Central memory CD8-positive, alpha-beta T cell (primary cell): Measurements from ENCODE around the gene AKT3.

ENCODE experiments used
- ATAC-seq: fragments of 150-1000 bp; cut with Tn5 transposase; replicated peaks from 2 replicates; pipeline ENCODE4 v1.10.0; 2022; ENCODE audit warnings: mild to moderate bottlenecking, moderate FRiP score, moderate number of reproducible peaks; ENCODE audit not compliant: poor library complexity, severe bottlenecking; ENCODE audit errors: extremely low read depth
- DNase-seq, 2 donors: peaks; one replicate each; pipeline ENCODE4 v3.0.0; 2021; ENCODE audit warnings: low spot score in 2 of 2
- H3K27ac Mint-ChIP-seq: one replicate; pipeline ENCODE4 v1.8.0; 2022; ENCODE audit warnings: low read depth, mild to moderate bottlenecking, moderate library complexity, mixed read lengths
- H3K27me3 Mint-ChIP-seq: one replicate; pipeline ENCODE4 v1.8.0; 2022; ENCODE audit warnings: mixed read lengths
- H3K36me3 Mint-ChIP-seq: one replicate; pipeline ENCODE4 v1.8.0; 2022; ENCODE audit warnings: mild to moderate bottlenecking, moderate library complexity, mixed read lengths; ENCODE audit not compliant: insufficient read depth
- H3K4me1 Mint-ChIP-seq: one replicate; pipeline ENCODE4 v1.8.0; 2022; ENCODE audit warnings: mixed read lengths
- H3K4me3 Mint-ChIP-seq: one replicate; pipeline ENCODE4 v1.8.0; 2022; ENCODE audit warnings: mild to moderate bottlenecking, moderate library complexity, mixed read lengths
- H3K9me3 Mint-ChIP-seq: one replicate; pipeline ENCODE4 v1.8.0; 2022; ENCODE audit warnings: mixed read lengths

Gene AKT3

DNA sequence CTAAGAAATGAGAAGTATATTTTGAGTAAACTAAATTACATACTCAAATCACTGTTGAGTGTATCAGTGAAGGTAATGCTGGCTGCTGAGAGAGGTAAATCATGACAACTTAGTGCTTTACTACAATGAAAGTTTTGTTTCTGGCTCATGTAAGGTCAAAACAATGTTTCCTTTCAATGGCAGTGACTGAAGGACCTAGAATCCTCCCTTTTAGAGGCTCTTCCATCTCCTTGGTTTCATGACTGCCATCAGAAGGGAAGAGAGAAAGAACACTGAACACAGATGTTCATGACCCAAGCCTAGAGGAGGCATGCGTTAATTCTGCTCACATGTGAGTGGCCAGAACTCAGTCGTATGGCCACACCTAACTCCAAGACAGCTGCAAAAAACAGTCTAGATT lies 130.6 kb downstream of the AKT3 start:
- no peaks in the 10 kb centered on the region for H3K9me3 Mint-ChIP-seq
- DNase-seq, result no peak
- no peak overlapping the region for H3K27ac Mint-ChIP-seq
- no peak for ATAC-seq
- H3K4me1 Mint-ChIP-seq, result peaks cover 35% of the 10 kb centered on the region
- no peaks in the 10 kb centered on the region for H3K27me3 Mint-ChIP-seq
- H3K36me3 Mint-ChIP-seq, result no peaks in the 10 kb centered on the region
- no peak overlapping the region for H3K4me3 Mint-ChIP-seq

DNA sequence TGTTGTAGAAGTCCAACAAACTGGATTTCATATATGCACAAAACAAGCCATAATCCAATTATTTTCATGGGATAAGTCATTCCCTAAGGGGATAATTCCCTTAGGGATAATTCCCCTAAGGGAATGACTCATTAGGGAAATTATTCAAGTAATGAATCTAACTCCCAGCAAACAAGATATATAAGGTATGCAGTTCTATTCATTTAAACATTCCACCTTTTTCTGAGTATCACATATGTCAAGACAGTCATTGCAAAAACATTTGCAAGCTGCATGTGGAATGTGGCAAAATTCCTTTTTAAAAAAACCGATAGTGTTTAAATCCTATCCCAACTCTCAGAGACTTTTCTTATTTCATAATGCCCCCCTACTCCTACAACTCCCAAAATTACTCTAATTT lies 131.2 kb downstream of the AKT3 start:
- no peaks in the 10 kb centered on the region for H3K9me3 Mint-ChIP-seq

DNA sequence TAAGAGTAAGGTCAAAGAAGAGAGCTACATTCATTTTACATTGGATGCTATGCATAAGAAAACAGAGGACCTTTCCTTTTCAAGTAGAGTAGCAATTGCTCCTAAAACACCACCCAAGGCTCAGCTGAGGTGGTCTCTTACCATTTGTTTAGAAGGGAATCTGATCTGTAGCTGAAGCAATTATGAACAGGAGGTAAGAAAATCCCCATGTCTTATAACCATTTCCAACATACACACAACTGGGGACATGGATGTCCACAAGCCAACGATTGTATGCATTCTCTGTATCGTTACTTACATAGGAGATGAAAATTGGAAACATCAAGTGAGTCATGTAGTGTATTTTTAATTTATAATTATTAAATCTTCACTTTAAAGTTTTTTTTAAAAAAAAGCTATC lies 132.0 kb downstream of the AKT3 start:
- Mint-ChIP-seq H3K27ac (no peak overlapping the region), H3K4me1 (peaks cover 34% of the 10 kb centered on the region)

More for the DNA sequence above, 131.2 kb downstream of the AKT3 start:
- Mint-ChIP-seq H3K27me3 (no peaks in the 10 kb centered on the region), H3K4me1 (peaks cover 32% of the 10 kb centered on the region), H3K4me3 (no peak overlapping the region), H3K36me3 (no peaks in the 10 kb centered on the region), H3K27ac (no peak overlapping the region)
- no peak for ATAC-seq
- DNase-seq, result no peak

DNA sequence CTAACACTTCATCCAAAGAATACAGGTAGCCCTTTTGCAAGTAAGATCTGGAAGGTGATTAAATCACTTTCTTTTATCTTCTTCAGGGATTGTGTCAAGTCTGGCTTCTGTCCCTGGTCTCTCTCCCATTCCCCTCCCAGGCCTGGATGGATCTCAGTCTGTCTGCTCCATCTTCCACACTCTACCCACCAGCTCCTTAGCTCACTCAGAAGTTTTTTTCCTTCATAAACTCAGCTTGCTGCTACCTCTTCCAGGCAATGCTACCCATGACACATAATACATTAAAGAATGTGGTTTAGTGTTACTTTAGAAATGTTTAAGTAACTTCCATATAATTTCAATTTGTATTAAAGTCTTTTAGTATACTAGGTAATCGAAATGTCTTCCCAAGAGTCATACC lies 133.1 kb downstream of the AKT3 start:
- DNase-seq (no peak), ATAC-seq (no peak)
- peaks cover 34% of the 10 kb centered on the region for H3K4me1 Mint-ChIP-seq
- H3K27me3 Mint-ChIP-seq, result no peaks in the 10 kb centered on the region
- peak overlapping the region; percentile 19 for H3K27ac Mint-ChIP-seq
- H3K4me3 Mint-ChIP-seq, result no peak overlapping the region
- H3K36me3 Mint-ChIP-seq, result no peaks in the 10 kb centered on the region
- no peaks in the 10 kb centered on the region for H3K9me3 Mint-ChIP-seq

More for the DNA sequence above, 132.0 kb downstream of the AKT3 start:
- Mint-ChIP-seq H3K4me3 (no peak overlapping the region), H3K9me3 (no peaks in the 10 kb centered on the region), H3K36me3 (no peaks in the 10 kb centered on the region), H3K27me3 (no peaks in the 10 kb centered on the region)
- DNase-seq (no peak), ATAC-seq (no peak)

DNA sequence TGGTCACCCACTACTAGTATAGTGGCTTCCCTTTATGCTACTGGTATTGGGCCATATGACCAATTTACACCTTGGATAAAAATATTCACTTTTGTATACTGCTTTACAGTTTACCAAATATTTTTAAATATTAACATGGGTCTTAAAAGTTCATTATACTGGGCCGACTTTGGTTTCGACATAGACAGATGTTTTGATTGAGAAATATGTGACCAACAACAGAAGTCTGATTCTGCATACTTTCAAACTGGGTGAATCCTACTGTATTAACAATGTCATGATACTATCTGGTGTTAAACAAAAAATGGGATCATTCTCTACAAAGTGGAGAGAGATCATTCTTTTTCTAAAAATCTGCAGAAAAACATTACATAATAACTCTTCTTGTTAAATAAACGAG lies 134.8 kb downstream of the AKT3 start:
- Mint-ChIP-seq H3K4me1 (peaks cover 28% of the 10 kb centered on the region), H3K4me3 (no peak overlapping the region), H3K9me3 (no peaks in the 10 kb centered on the region), H3K27ac (no peak overlapping the region), H3K36me3 (no peaks in the 10 kb centered on the region), H3K27me3 (no peaks in the 10 kb centered on the region)
- ATAC-seq (no peak), DNase-seq (no peak)

DNA sequence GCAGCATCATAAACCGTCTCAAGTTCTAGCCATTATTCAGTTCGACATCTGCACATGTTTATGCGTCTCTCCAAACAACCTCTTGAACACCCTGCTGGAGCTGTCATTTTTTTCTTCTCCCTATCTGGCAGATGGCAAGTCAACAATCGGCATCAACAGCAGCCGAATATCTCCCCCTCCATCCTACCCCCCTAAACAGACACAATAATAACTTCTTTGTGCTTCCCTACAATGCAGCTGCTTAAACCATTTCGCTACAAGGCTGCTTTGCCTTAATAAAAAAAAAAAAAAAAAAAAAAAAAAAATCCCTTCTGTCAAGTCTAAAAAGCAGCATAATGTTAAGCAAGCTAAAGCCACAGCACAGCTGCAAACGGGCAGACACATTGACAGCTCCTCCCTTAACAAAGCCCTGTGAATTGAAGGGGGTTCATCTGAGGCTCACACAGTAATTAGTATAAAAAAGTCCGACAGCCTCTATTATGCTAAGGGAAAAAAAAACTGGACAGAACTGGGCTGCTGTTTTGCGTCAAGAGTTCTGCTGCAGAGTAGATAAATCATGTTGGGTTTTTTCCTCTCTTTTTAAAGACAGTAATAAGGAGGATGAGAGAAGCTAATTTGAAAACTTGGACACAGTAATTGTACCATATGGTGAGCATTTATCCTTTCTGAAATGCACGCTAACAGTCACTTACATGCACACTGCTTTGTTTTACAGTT lies 136.4 kb downstream of the AKT3 start:
- no peak overlapping the region for H3K4me3 Mint-ChIP-seq
- no peaks in the 10 kb centered on the region for H3K36me3 Mint-ChIP-seq
- H3K27ac Mint-ChIP-seq, result no peak overlapping the region
- no peaks in the 10 kb centered on the region for H3K9me3 Mint-ChIP-seq
- H3K27me3 Mint-ChIP-seq, result no peaks in the 10 kb centered on the region
- DNase-seq (no peak), ATAC-seq (no peak)
- H3K4me1 Mint-ChIP-seq, result peaks cover 20% of the 10 kb centered on the region

- DNase-seq, result no peak
- ATAC-seq, result no peak
- H3K4me1 Mint-ChIP-seq, result peaks cover 20% of the 10 kb centered on the region
- H3K36me3 Mint-ChIP-seq, result no peaks in the 10 kb centered on the region
- H3K27ac Mint-ChIP-seq, result no peak overlapping the region
- no peak overlapping the region for H3K4me3 Mint-ChIP-seq
- no peaks in the 10 kb centered on the region for H3K9me3 Mint-ChIP-seq
- no peaks in the 10 kb centered on the region for H3K27me3 Mint-ChIP-seq
These were observed 137.1 kb downstream of the AKT3 start for GRCh38 chr1:243712941-243713340.

DNA sequence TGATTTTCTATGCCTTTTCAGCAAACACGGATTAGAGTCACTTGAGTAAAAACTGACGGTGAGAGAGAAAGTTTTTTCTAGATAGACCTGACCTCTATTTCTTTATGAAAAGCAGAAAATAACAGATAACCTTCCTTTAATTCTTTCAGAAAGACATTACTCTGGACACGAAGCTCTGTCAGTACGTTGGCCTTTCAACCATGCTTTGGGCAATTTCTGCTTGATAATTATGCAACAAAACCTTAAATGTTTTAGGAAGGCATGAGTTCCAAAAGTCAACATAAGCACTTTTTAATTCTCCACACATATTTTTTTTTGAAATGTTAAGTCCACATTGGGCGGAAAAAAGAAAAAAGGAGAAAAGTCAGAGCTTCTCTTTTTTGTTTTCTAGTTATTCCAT lies 137.8 kb downstream of the AKT3 start:
- DNase-seq, result no peak
- Mint-ChIP-seq H3K36me3 (no peaks in the 10 kb centered on the region), H3K4me1 (peaks cover 25% of the 10 kb centered on the region), H3K27me3 (no peaks in the 10 kb centered on the region), H3K9me3 (no peaks in the 10 kb centered on the region), H3K4me3 (no peak overlapping the region), H3K27ac (no peak overlapping the region)
- no peak for ATAC-seq

GRCh38 chr1:243710467-243710866 lies 139.6 kb downstream of the AKT3 start:
- DNase-seq, result no peak
- H3K9me3 Mint-ChIP-seq, result no peaks in the 10 kb centered on the region
- no peaks in the 10 kb centered on the region for H3K27me3 Mint-ChIP-seq
- no peak overlapping the region for H3K27ac Mint-ChIP-seq
- no peak overlapping the region for H3K4me3 Mint-ChIP-seq
- peaks cover 18% of the 10 kb centered on the region for H3K4me1 Mint-ChIP-seq
- no peaks in the 10 kb centered on the region for H3K36me3 Mint-ChIP-seq
- ATAC-seq, result no peak

GRCh38 chr1:243708210-243708609 lies 141.8 kb downstream of the AKT3 start:
- Mint-ChIP-seq H3K27me3 (no peaks in the 10 kb centered on the region), H3K4me3 (no peak overlapping the region), H3K36me3 (peaks cover 4% of the 10 kb centered on the region), H3K9me3 (no peaks in the 10 kb centered on the region), H3K4me1 (peaks cover 10% of the 10 kb centered on the region), H3K27ac (no peak overlapping the region)
- DNase-seq (no peak), ATAC-seq (no peak)

GRCh38 chr1:243706563-243706962 lies 143.5 kb downstream of the AKT3 start:
- DNase-seq (no peak), ATAC-seq (no peak)
- no peak overlapping the region for H3K27ac Mint-ChIP-seq
- peaks cover 5% of the 10 kb centered on the region for H3K4me1 Mint-ChIP-seq
- no peak overlapping the region for H3K4me3 Mint-ChIP-seq
- no peaks in the 10 kb centered on the region for H3K9me3 Mint-ChIP-seq
- H3K36me3 Mint-ChIP-seq, result peaks cover 4% of the 10 kb centered on the region
- no peaks in the 10 kb centered on the region for H3K27me3 Mint-ChIP-seq

- Mint-ChIP-seq H3K4me3 (no peak overlapping the region), H3K4me1 (peaks cover 5% of the 10 kb centered on the region), H3K27me3 (no peaks in the 10 kb centered on the region), H3K9me3 (no peaks in the 10 kb centered on the region), H3K27ac (no peak overlapping the region), H3K36me3 (peaks cover 4% of the 10 kb centered on the region)
- ATAC-seq (no peak), DNase-seq (no peak)
These were observed 144.5 kb downstream of the AKT3 start for GRCh38 chr1:243705585-243705984.

- H3K4me1 Mint-ChIP-seq, result peaks cover under 1% of the 10 kb centered on the region
- DNase-seq, result no peak
These were observed 148.2 kb downstream of the AKT3 start for GRCh38 chr1:243701872-243702271.

More at GRCh38 chr1:243701872-243702271, 148.2 kb downstream of the AKT3 start:
- H3K9me3 Mint-ChIP-seq, result no peaks in the 10 kb centered on the region
- ATAC-seq, result no peak
- no peaks in the 10 kb centered on the region for H3K27me3 Mint-ChIP-seq
- no peak overlapping the region for H3K4me3 Mint-ChIP-seq
- peaks cover 4% of the 10 kb centered on the region for H3K36me3 Mint-ChIP-seq
- no peak overlapping the region for H3K27ac Mint-ChIP-seq
